Stimulated activated naive CD8-positive, alpha-beta T cell treated with anti-CD3 and anti-CD28 coated beads, Interleukin-15, Interleukin-2, amounts not matched to agents 100 ng/mL and 50 ng/mL, for 24 hours (primary cell): ENCODE data around the gene TECTB.

ENCODE experiments used
- H3K27ac Mint-ChIP-seq: one replicate; pipeline ENCODE4 v1.8.0; 2021; ENCODE audit warnings: mild to moderate bottlenecking, mixed read lengths
- H3K27me3 Mint-ChIP-seq: one replicate; pipeline ENCODE4 v1.8.0; 2021; ENCODE audit warnings: mixed read lengths
- H3K36me3 Mint-ChIP-seq: one replicate; pipeline ENCODE4 v1.8.0; 2021; ENCODE audit warnings: low read depth, mixed read lengths
- H3K4me1 Mint-ChIP-seq: one replicate; pipeline ENCODE4 v1.8.0; 2021; ENCODE audit warnings: low read depth, mixed read lengths
- H3K4me3 Mint-ChIP-seq: one replicate; pipeline ENCODE4 v1.8.0; 2021; ENCODE audit warnings: mild to moderate bottlenecking, mixed read lengths
- H3K9me3 Mint-ChIP-seq: one replicate; pipeline ENCODE4 v1.8.0; 2021; ENCODE audit warnings: mixed read lengths

TECTB gene

DNA sequence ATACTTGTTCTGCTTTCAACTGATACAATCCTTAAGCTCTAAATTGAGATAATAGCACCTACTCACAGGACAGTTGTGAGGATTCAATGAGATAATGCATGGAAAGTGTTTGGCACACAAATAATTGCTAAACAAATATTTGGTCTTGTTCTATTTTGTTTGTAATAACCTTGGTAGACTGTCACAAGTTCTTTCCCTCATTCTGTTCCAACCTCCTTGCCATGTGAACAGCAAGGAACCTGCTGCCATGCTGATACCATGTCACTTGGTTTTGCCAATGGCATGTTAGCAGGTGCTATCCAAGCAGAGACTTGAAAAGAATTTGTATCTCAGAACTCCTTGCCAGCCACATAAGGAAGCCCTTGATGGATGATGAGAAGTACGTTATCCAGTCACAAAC lies 24.8 kb upstream of the TECTB start:
- Mint-ChIP-seq H3K27me3 (peaks cover 3% of the 10 kb centered on the region), H3K36me3 (no peaks in the 10 kb centered on the region), H3K4me1 (no peaks in the 10 kb centered on the region), H3K9me3 (no peaks in the 10 kb centered on the region), H3K27ac (no peak overlapping the region), H3K4me3 (no peak overlapping the region)

DNA sequence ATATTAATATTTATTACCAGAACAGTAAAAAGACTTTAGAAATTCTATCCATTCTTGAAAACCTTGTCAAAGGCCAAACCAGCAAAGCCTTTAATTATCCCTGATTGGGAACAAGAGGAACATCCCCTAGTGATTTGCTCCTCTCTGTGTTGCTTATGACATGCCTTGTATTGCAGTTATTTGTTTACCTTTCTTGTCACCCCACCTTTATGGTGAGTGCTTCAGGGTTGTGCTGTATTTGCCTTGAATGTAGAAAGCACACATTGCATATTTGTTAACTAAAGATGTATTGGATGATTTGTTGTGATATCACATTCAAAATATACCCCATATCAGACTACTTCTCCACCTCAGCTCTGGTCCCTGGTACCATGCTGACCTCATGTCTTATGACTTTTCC lies 23.5 kb upstream of the TECTB start:
- Mint-ChIP-seq H3K9me3 (no peaks in the 10 kb centered on the region), H3K4me3 (no peak overlapping the region), H3K4me1 (no peaks in the 10 kb centered on the region), H3K27me3 (peaks cover 3% of the 10 kb centered on the region), H3K36me3 (no peaks in the 10 kb centered on the region), H3K27ac (no peak overlapping the region)

GRCh38 chr10:112260831-112261230 lies 22.4 kb upstream of the TECTB start:
- peaks cover 3% of the 10 kb centered on the region for H3K27me3 Mint-ChIP-seq
- H3K27ac Mint-ChIP-seq = no peak overlapping the region
- H3K4me1 Mint-ChIP-seq = no peaks in the 10 kb centered on the region
- no peak overlapping the region for H3K4me3 Mint-ChIP-seq
- no peaks in the 10 kb centered on the region for H3K36me3 Mint-ChIP-seq
- no peaks in the 10 kb centered on the region for H3K9me3 Mint-ChIP-seq

- Mint-ChIP-seq H3K36me3 (no peaks in the 10 kb centered on the region), H3K4me1 (no peaks in the 10 kb centered on the region), H3K4me3 (no peak overlapping the region), H3K27me3 (peaks cover 3% of the 10 kb centered on the region), H3K9me3 (no peaks in the 10 kb centered on the region), H3K27ac (no peak overlapping the region)
Measured at GRCh38 chr10:112261281-112261822, 21.8 kb upstream of the TECTB start.

DNA sequence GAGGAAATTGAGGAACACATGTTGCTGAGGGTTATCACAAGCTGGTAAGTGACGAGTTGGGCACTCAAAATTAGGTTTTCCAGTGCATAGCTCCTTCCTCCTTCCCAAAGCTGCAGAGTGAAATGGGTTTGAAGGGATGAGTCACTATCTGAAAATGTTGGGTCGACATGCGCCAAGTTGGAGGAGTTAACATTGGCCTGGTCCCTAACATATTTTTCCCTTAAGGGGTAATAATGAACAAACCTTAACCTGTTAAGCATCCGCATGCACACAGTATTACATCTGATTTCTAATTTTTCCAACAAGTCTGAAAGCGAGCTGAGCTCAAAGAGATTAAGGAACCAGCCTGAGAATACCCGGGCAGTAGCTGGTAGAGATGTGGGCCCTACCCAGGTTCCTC lies 20.7 kb upstream of the TECTB start:
- H3K4me3 Mint-ChIP-seq = no peak overlapping the region
- no peak overlapping the region for H3K27ac Mint-ChIP-seq
- H3K4me1 Mint-ChIP-seq = no peaks in the 10 kb centered on the region
- H3K9me3 Mint-ChIP-seq = no peaks in the 10 kb centered on the region
- H3K36me3 Mint-ChIP-seq = no peaks in the 10 kb centered on the region
- H3K27me3 Mint-ChIP-seq = peaks cover 3% of the 10 kb centered on the region

- H3K36me3 Mint-ChIP-seq = no peaks in the 10 kb centered on the region
- no peak overlapping the region for H3K27ac Mint-ChIP-seq
- peaks cover 10% of the 10 kb centered on the region for H3K27me3 Mint-ChIP-seq
- no peak overlapping the region for H3K4me3 Mint-ChIP-seq
- peaks cover 3% of the 10 kb centered on the region for H3K4me1 Mint-ChIP-seq
- no peaks in the 10 kb centered on the region for H3K9me3 Mint-ChIP-seq
Measured at GRCh38 chr10:112265745-112266144, 17.5 kb upstream of the TECTB start.

- Mint-ChIP-seq H3K27me3 (peaks cover 12% of the 10 kb centered on the region), H3K36me3 (no peaks in the 10 kb centered on the region), H3K4me1 (peaks cover 3% of the 10 kb centered on the region), H3K27ac (no peak overlapping the region), H3K9me3 (no peaks in the 10 kb centered on the region), H3K4me3 (no peak overlapping the region)
Measured at GRCh38 chr10:112269266-112269665, 13.9 kb upstream of the TECTB start.

DNA sequence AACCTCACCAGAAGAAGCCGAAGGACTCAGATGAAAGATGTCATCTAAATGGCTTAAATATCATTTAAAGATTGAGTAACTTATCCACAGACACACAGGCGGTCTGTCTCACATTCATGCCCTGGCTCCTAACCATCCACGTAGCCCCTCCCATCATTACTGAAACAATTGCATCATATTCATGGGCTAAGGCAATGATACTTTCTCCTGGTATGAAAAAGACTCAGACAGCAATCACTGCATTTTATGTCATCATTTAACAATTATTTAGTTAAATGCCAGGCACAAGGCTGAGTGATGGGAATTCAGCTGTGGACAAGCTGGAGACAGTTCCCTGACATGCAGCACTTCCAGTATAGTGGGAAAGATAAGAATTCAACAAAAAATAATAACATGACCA lies 11.2 kb upstream of the TECTB start:
- Mint-ChIP-seq H3K4me1 (peaks cover 3% of the 10 kb centered on the region), H3K27ac (no peak overlapping the region), H3K9me3 (no peaks in the 10 kb centered on the region), H3K4me3 (no peak overlapping the region), H3K27me3 (peaks cover 12% of the 10 kb centered on the region), H3K36me3 (no peaks in the 10 kb centered on the region)

DNA sequence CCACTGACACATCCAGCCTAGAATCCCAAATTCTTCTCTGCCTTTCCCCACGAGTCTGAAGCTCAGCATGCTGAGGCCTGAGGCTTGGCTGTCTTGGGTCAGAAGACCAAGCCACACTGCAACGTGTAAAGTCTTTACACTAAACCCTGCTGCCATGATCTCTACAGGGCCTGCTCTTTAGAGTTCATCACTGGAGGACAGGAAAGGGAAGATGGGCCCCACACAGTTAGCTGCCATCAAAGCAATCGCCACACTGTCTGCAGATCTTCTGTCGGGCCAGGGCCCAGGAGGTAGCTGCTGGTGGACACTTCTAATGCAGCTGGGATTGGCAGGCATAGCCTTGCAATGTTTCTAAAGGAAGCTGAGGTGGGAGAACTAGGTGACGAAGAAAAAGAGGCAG lies 8.4 kb upstream of the TECTB start:
- no peaks in the 10 kb centered on the region for H3K36me3 Mint-ChIP-seq
- peaks cover 10% of the 10 kb centered on the region for H3K27me3 Mint-ChIP-seq
- no peak overlapping the region for H3K27ac Mint-ChIP-seq
- no peaks in the 10 kb centered on the region for H3K4me1 Mint-ChIP-seq
- no peak overlapping the region for H3K4me3 Mint-ChIP-seq
- no peaks in the 10 kb centered on the region for H3K9me3 Mint-ChIP-seq

- Mint-ChIP-seq H3K4me3 (no peak overlapping the region), H3K9me3 (no peaks in the 10 kb centered on the region)
Measured at GRCh38 chr10:112275512-112276245, 7.5 kb upstream of the TECTB start.

DNA sequence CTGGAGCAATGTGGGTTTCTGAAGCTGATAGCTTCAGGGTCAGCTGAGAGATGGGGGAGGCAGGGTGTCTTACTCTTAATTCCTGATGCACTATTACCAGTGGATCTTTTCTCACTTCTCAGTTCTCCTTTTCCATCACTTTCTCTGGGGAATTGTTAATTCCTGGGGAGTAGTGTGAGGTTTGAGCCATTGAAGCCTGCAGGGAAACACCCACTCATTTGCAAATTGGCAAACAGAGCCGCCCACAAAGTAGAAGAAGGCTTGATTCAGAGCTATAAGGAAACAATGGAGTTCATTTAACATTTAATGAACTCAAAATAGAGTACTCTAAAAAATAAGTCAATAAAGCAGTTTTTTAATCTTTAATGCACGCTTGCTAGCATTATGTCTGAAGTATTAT lies 4.3 kb upstream of the TECTB start:
- no peak overlapping the region for H3K4me3 Mint-ChIP-seq
- no peaks in the 10 kb centered on the region for H3K9me3 Mint-ChIP-seq
- H3K4me1 Mint-ChIP-seq = no peaks in the 10 kb centered on the region
- H3K27me3 Mint-ChIP-seq = peaks cover 13% of the 10 kb centered on the region
- H3K36me3 Mint-ChIP-seq = no peaks in the 10 kb centered on the region
- H3K27ac Mint-ChIP-seq = no peak overlapping the region

More at GRCh38 chr10:112275512-112276245, 7.5 kb upstream of the TECTB start:
- H3K27me3 Mint-ChIP-seq = peaks cover 9% of the 10 kb centered on the region
- H3K27ac Mint-ChIP-seq = no peak overlapping the region
- H3K36me3 Mint-ChIP-seq = no peaks in the 10 kb centered on the region
- H3K4me1 Mint-ChIP-seq = no peaks in the 10 kb centered on the region

- H3K4me3 Mint-ChIP-seq = no peak overlapping the region
- peaks cover 13% of the 10 kb centered on the region for H3K27me3 Mint-ChIP-seq
- no peaks in the 10 kb centered on the region for H3K9me3 Mint-ChIP-seq
- H3K4me1 Mint-ChIP-seq = no peaks in the 10 kb centered on the region
- H3K36me3 Mint-ChIP-seq = no peaks in the 10 kb centered on the region
- no peak overlapping the region for H3K27ac Mint-ChIP-seq
Measured at GRCh38 chr10:112279433-112279832, 3.8 kb upstream of the TECTB start.

DNA sequence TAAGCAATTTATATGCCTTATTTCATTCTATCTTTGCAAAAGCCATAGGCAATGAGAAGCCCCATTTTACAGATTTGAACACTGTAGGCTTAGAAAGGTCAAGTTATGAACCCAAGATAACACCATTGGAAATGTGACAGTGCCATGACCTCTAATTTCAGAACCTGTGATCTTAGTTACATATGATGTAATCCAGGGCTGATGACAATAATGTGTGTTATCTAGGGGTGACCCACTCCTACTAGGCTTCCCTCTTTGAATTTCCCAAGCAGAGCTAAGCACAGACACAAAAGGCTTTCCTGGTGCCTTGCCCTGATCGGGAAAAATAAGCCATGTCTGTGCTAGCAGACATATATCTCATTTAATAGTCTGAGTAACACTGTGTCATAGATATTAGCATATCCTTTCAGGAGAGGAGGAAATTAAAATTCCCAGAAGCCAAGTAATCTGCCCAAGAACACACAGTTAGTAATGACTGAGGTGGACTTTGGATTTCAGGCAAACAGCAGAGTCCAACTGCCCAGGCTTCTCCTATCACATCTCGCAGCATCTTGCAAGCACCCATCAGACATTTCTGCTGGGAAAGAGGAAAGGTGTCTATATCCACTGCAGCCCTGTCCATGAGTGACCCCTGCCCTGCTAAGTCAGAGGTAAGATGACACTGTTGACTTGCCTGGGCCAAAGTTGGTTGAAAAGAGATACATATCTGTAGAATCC lies 2.8 kb upstream of the TECTB start:
- H3K27me3 Mint-ChIP-seq = peaks cover 18% of the 10 kb centered on the region
- H3K27ac Mint-ChIP-seq = no peak overlapping the region
- no peaks in the 10 kb centered on the region for H3K4me1 Mint-ChIP-seq
- H3K36me3 Mint-ChIP-seq = no peaks in the 10 kb centered on the region
- H3K4me3 Mint-ChIP-seq = no peak overlapping the region
- no peaks in the 10 kb centered on the region for H3K9me3 Mint-ChIP-seq

DNA sequence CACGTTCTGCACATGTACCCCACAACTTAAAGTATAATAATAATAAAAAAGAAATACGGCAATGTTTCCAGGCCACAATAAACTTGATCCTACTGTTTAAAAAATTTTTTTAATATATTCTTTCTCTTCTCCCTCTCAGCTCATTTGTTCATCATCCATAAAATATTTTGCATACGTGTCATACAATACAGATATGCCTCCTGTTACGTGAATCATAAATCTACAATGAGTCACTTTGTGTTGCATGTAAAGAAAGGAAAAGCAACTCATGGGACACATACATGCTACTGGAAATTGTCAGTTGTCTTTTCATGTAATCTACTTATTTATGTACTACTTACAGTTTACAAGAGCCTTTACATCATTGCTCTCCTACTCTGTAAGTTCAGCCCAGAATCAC lies 1.1 kb upstream of the TECTB start:
- H3K4me1 Mint-ChIP-seq = no peaks in the 10 kb centered on the region
- H3K27ac Mint-ChIP-seq = no peak overlapping the region
- H3K36me3 Mint-ChIP-seq = no peaks in the 10 kb centered on the region
- H3K4me3 Mint-ChIP-seq = no peak overlapping the region
- H3K27me3 Mint-ChIP-seq = peaks cover 21% of the 10 kb centered on the region
- H3K9me3 Mint-ChIP-seq = no peaks in the 10 kb centered on the region
